Left lung (tissue), 10 donors: Measurements from ENCODE around the gene HRC. TPM values are rescaled to one million over a fixed set of nuclear protein-coding genes. Genes with fewer than 3 reads are reported as not detected.
A peak's percentile ranks its signal among the peaks of the same experiment; 100 is the strongest.

Source experiments
- ATAC-seq: fragments of 200-7000 bp; cut with Tn5 transposase; one replicate; pipeline ENCODE4 v1.9.1; 2020; ENCODE audit warnings: moderate library complexity
- DNase-seq, 4 donors: peaks; one replicate each; pipeline ENCODE4 v3.0.0-alpha.2; 2013 to 2020
- H3K27ac ChIP-seq, 2 donors: fragments of 200-600 bp; sonication (generic) in 1 of 2; one replicate each; pipeline versions ENCODE4 v1.5.0 to v1.8.0; 2020 to 2021
- H3K27me3 ChIP-seq, 2 donors: fragments of 200-600 bp; sonication (generic) in 1 of 2; one replicate each; pipeline versions ENCODE4 v1.5.0 to v1.8.0; 2020 to 2021
- H3K36me3 ChIP-seq, 2 donors: fragments of 200-600 bp; sonication (generic) in 1 of 2; one replicate each; pipeline versions ENCODE4 v1.5.0 to v1.8.0; 2020 to 2021
- H3K4me1 ChIP-seq, 2 donors: fragments of 200-600 bp; one replicate each; pipeline ENCODE4 v1.8.0; 2021
- H3K4me3 ChIP-seq, 2 donors: fragments of 200-600 bp; sonication (generic) in 1 of 2; one replicate each; pipeline versions ENCODE4 v1.5.0 to v1.8.0; 2020 to 2021; ENCODE audit warnings: mild to moderate bottlenecking in 1 of 2
- H3K9me3 ChIP-seq, 2 donors: fragments of 200-600 bp; sonication (generic) in 1 of 2; one replicate each; pipeline versions ENCODE4 v1.5.0 to v1.8.0; 2020 to 2021
- intact Hi-C, 2 donors: fragments of 100-400 bp; cut with DNase I; formaldehyde crosslinking; loops; one replicate each; pipeline versions ENCODE4 v1.11.2 to v1.14.2; 2022
- polyA plus RNA-seq, 6 donors: library from polyadenylated mRNA; unstranded; fragments of 120-200 nt; gene quantifications; one replicate each; pipeline ENCODE4 v1.2.1, GENCODE V29; 2013; ENCODE audit not compliant: insufficient read length in 6 of 6
- total RNA-seq, 2 donors: library from RNA; stranded (reverse); fragmentation: NEBNext Ultra II Directional; extraction: Animal tissue kit (Norgen Biotek cat#: 25700); gene quantifications; one replicate each; pipeline ENCODE4 v1.2.1, GENCODE V29; 2021
- TF ChIP-seq, protein P1 (sequence below), 2 donors: fragments of 200-600 bp; sonication (generic) in 1 of 2; IDR thresholded peaks; one replicate each; pipeline versions ENCODE4 v1.5.0 to v1.8.0; 2021; ENCODE audit warnings: antibody characterized with exemption in 2 of 2
- donor health status: DM: no; HTN: yes; CAD: no.
- donor health status: DM: no; HTN: no; CAD: no.

The HRC gene
- total and polyA plus RNA-seq, 8 donors, result 0.26 to 16.4 (median 9.5) TPM

DNA sequence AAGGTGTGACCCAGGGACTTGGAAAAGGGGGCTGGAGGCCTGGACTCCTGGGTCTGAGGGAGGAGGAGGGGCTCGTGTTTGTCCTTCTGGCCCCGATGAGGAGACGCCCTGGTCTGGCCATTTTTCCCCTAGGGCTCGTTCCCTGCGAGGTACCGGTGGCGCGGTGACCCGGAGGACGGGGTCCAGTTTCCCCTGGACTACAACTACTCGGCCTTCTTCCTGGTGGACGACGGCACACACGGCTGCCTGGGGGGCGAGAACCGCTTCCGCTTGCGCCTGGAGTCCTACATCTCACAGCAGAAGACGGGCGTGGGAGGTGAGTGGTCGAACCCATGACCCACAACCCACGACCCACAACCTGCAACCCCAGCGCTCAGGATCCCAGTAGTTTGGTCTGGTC is 13.2 kb upstream of the HRC start:
- Histone ChIP-seq H3K36me3 (peaks cover 0 to 31% of the 10 kb centered on the region in 2 donors), H3K27ac (no peak overlapping the region), H3K4me3 (no peak overlapping the region), H3K27me3 (no peaks in the 10 kb centered on the region), H3K9me3 (no peaks in the 10 kb centered on the region), H3K4me1 (peaks cover 0 to 10% of the 10 kb centered on the region in 2 donors)
- TF ChIP-seq, protein P1, sequence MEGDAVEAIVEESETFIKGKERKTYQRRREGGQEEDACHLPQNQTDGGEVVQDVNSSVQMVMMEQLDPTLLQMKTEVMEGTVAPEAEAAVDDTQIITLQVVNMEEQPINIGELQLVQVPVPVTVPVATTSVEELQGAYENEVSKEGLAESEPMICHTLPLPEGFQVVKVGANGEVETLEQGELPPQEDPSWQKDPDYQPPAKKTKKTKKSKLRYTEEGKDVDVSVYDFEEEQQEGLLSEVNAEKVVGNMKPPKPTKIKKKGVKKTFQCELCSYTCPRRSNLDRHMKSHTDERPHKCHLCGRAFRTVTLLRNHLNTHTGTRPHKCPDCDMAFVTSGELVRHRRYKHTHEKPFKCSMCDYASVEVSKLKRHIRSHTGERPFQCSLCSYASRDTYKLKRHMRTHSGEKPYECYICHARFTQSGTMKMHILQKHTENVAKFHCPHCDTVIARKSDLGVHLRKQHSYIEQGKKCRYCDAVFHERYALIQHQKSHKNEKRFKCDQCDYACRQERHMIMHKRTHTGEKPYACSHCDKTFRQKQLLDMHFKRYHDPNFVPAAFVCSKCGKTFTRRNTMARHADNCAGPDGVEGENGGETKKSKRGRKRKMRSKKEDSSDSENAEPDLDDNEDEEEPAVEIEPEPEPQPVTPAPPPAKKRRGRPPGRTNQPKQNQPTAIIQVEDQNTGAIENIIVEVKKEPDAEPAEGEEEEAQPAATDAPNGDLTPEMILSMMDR (IDR thresholded peaks at IDR 0.05), result no peak
- ATAC-seq (no peak), DNase-seq (no peak)
- intact Hi-C loops, result no loop called here

DNA sequence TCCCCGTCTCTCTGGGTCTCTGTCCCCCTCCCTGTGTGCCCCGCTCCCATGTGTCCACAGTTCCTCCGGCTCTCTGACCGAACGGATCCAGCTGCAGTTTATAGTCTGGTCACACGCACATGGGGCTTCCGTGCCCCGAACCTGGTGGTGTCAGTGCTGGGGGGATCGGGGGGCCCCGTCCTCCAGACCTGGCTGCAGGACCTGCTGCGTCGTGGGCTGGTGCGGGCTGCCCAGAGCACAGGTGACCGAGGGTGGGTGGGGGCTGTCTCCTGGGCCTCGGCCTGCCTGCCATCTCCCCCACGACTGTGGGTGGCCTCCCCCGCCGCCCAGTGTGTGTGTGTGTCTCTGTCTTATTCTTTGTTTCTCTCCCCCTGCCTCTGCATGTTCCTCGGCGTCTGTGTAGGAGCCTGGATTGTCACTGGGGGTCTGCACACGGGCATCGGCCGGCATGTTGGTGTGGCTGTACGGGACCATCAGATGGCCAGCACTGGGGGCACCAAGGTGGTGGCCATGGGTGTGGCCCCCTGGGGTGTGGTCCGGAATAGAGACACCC is 12.7 kb upstream of the HRC start:
- Histone ChIP-seq H3K27me3 (no peaks in the 10 kb centered on the region), H3K36me3 (peaks cover 0 to 26% of the 10 kb centered on the region in 2 donors), H3K4me3 (no peak overlapping the region), H3K27ac (no peak overlapping the region), H3K9me3 (no peaks in the 10 kb centered on the region), H3K4me1 (peaks cover 0 to 10% of the 10 kb centered on the region in 2 donors)
- ATAC-seq (no peak), DNase-seq (no peak)
- intact Hi-C loops, result no loop called here
- TF ChIP-seq, protein P1 (IDR thresholded peaks at IDR 0.05), result no peak

DNA sequence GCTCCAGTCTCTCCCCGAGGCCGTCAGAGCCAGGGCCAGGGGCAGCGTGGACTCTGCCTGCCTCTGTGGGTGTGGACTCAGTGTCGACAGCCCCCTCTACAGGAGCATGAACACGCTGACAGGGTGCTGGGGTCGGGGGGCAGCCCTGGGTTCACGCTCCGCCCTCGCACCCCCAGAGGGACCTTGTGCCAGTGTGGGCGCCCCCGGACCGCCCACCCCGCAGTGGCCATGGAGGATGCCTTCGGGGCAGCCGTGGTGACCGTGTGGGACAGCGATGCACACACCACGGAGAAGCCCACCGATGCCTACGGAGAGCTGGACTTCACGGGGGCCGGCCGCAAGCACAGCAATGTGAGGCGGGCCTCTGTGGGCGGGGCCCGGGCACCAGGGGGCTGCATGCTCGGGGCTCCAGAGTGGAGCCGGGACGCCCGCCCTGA is 10.7 kb upstream of the HRC start:
- peaks cover 0 to 7% of the 10 kb centered on the region in 2 donors for H3K36me3 ChIP-seq
- peak overlapping the region; percentile 51 to 70 for H3K27ac ChIP-seq
- DNase-seq (no peak), ATAC-seq (no peak)
- no peak overlapping the region for H3K4me3 ChIP-seq
- no peaks in the 10 kb centered on the region for H3K27me3 ChIP-seq
- TF ChIP-seq, protein P1 (IDR thresholded peaks at IDR 0.05), result no peak
- peaks cover 0 to 10% of the 10 kb centered on the region in 2 donors for H3K4me1 ChIP-seq
- H3K9me3 ChIP-seq, result no peaks in the 10 kb centered on the region
- intact Hi-C loops, result no loop called here

DNA sequence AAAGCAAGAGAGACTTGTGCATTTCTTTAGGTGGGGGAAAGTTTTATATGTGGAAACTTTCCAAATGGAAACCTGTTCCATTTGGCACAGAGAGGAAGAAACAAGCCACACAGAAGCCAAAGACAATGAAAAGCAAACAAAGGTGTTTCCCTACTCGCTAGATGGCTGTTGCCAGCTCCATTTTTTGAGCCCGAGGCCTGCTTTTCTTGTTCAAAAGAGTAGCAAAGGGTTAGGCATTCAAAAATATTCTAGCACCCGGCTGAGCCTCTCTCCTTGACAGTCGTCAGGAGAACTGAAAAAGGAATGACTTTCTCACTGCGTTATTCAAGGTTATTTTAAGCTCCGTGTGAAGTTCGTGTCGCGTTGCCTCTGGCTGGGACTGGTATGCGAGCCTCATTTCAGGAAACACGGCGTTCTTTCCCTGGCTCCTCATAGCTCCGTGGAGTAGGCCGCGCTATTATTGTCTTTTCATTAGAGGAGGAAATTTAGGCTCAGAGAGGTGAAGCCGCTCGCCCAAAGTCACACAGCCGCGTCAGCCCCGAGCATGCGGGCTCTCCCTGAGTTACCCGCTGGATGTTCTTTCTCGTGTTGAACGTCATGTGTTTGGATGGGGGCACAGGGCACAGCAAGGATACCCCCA is 10.0 kb upstream of the HRC start:
- H3K27me3 ChIP-seq, result no peaks in the 10 kb centered on the region
- intact Hi-C loops, result no loop called here
- peaks cover 0 to 5% of the 10 kb centered on the region in 2 donors for H3K36me3 ChIP-seq
- ATAC-seq (peak; percentile 83), DNase-seq (no peak)
- H3K4me1 ChIP-seq, result peaks cover 0 to 10% of the 10 kb centered on the region in 2 donors
- H3K4me3 ChIP-seq, result no peak overlapping the region
- peak overlapping the region; percentile 51 to 70 for H3K27ac ChIP-seq
- H3K9me3 ChIP-seq, result no peaks in the 10 kb centered on the region
- TF ChIP-seq, protein P1 (IDR thresholded peaks at IDR 0.05), result no peak

DNA sequence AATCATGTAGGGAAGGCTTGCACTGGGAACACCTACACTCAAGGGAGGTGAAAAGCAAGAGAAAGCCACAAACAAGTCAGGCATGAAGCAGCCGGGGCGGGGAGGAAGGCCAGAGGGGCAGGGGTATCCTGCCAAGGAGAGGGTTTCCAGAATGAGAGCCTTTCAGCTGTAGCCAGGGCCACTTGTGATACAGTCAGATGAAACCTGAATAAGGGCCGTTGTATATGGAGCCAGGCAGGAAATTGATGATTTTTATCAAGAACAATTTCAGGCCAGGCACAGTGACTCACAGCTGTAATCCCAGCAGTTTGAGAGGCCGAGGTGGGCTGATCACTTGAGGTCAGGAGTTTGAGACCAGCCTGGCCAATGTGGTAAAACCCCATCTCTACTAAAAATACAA is 6.8 kb upstream of the HRC start:
- peaks cover 0 to 18% of the 10 kb centered on the region in 2 donors for H3K27me3 ChIP-seq
- H3K36me3 ChIP-seq, result no peaks in the 10 kb centered on the region
- H3K9me3 ChIP-seq, result no peaks in the 10 kb centered on the region
- ATAC-seq (no peak), DNase-seq (no peak)
- TF ChIP-seq, protein P1 (IDR thresholded peaks at IDR 0.05), result no peak
- no peak overlapping the region for H3K4me3 ChIP-seq
- H3K27ac ChIP-seq, result no peak overlapping the region
- H3K4me1 ChIP-seq, result peaks cover 4 to 20% of the 10 kb centered on the region in 2 donors
- intact Hi-C loops, result no loop called here
